CD14-positive monocyte (primary cell): ENCODE measurements around the gene PRKD3. TPM values are rescaled to one million over a fixed set of nuclear protein-coding genes. Genes with fewer than 3 reads are reported as not detected.

Source experiments
- DNase-seq, 3 donors: peaks; one replicate each; pipeline ENCODE4 v3.0.0-alpha.2; 2011 to 2022
- H2AFZ ChIP-seq: 2 replicates; pipeline ENCODE4 v1.6.0; 2012; ENCODE audit warnings: mild to moderate bottlenecking, low read depth, low read length, inconsistent platforms; ENCODE audit not compliant: insufficient read depth, poor library complexity, severe bottlenecking
- H3K27ac ChIP-seq, 2 donors: 1 replicate in 1 of 2; 2 replicates in 1 of 2; pipeline ENCODE4 v1.5.1; 2012 to 2013; ENCODE audit warnings: low read length in 2 of 2, control low read depth in 1 of 2, inconsistent platforms in 1 of 2, low read depth in 1 of 2, mild to moderate bottlenecking in 1 of 2
- H3K27me3 ChIP-seq, 2 donors: one replicate each; pipeline versions ENCODE4 v1.6.0 to v1.6.1; 2011 to 2013; ENCODE audit warnings: low read length in 2 of 2; ENCODE audit not compliant: control insufficient read depth in 2 of 2, insufficient read depth in 2 of 2
- H3K36me3 ChIP-seq, 2 donors: replicated peaks in 1 of 2; 1 replicate in 1 of 2; 2 replicates in 1 of 2; pipeline versions ENCODE4 v1.5.1 to v1.6.1; 2012 to 2013; ENCODE audit warnings: low read length in 2 of 2, control low read depth in 1 of 2, inconsistent platforms in 1 of 2, mild to moderate bottlenecking in 1 of 2; ENCODE audit not compliant: insufficient read depth in 2 of 2, control insufficient read depth in 1 of 2
- H3K4me1 ChIP-seq, 2 donors: 1 replicate in 1 of 2; 2 replicates in 1 of 2; pipeline versions ENCODE4 v1.5.1 to v1.6.1; 2012 to 2013; ENCODE audit warnings: low read length in 2 of 2, control low read depth in 1 of 2, inconsistent platforms in 1 of 2, mild to moderate bottlenecking in 1 of 2, moderate library complexity in 1 of 2; ENCODE audit not compliant: insufficient read depth in 2 of 2, control insufficient read depth in 1 of 2
- H3K4me2 ChIP-seq: replicated peaks from 2 replicates; pipeline ENCODE3; 2012; ENCODE audit warnings: low read length, moderate library complexity, mild to moderate bottlenecking; ENCODE audit not compliant: poor library complexity, severe bottlenecking; ENCODE audit errors: extremely low read depth
- H3K4me3 ChIP-seq, 3 experiments: fragments of 200-600 bp in 1 of 3; sonication (generic) in 1 of 3; replicated peaks in 1 of 3; 1 replicate in 2 of 3; 2 replicates in 1 of 3; pipeline ENCODE4 v1.5.1; 2011 to 2013; ENCODE audit warnings: low read length in 3 of 3, mild to moderate bottlenecking in 3 of 3, control low read depth in 2 of 3, low read depth in 2 of 3, inconsistent platforms in 1 of 3, moderate library complexity in 1 of 3
- H3K79me2 ChIP-seq: 2 replicates; pipeline ENCODE4 v1.6.0; 2012; ENCODE audit warnings: mild to moderate bottlenecking, control low read depth, inconsistent platforms, low read length, moderate library complexity; ENCODE audit not compliant: insufficient read depth
- H3K9ac ChIP-seq: 2 replicates; pipeline ENCODE4 v1.6.0; 2017; ENCODE audit warnings: low read length, mild to moderate bottlenecking; ENCODE audit not compliant: insufficient read depth, poor library complexity, severe bottlenecking
- H3K9me3 ChIP-seq, 2 donors: replicated peaks in 1 of 2; 1 replicate in 1 of 2; 2 replicates in 1 of 2; pipeline versions ENCODE4 v1.5.1 to v1.6.1; 2012 to 2013; ENCODE audit warnings: low read length in 2 of 2, control low read depth in 1 of 2; ENCODE audit not compliant: control insufficient read depth in 1 of 2, insufficient read depth in 1 of 2
- H4K20me1 ChIP-seq: 2 replicates; pipeline ENCODE4 v1.6.0; 2012; ENCODE audit warnings: mild to moderate bottlenecking, low read length, control low read depth, moderate library complexity; ENCODE audit not compliant: insufficient read depth
- H3K27ac Mint-ChIP-seq, 7 donors: one replicate each; pipeline ENCODE4 v1.8.0; 2020; ENCODE audit warnings: mild to moderate bottlenecking in 7 of 7, mixed read lengths in 7 of 7, moderate library complexity in 6 of 7, inconsistent platforms in 2 of 7
- H3K27me3 Mint-ChIP-seq, 3 donors: one replicate each; pipeline ENCODE4 v1.8.0; 2021 to 2022; ENCODE audit warnings: low read depth in 3 of 3, mild to moderate bottlenecking in 3 of 3, mixed read lengths in 3 of 3, moderate library complexity in 3 of 3, inconsistent platforms in 1 of 3
- H3K36me3 Mint-ChIP-seq, 2 donors: one replicate each; pipeline ENCODE4 v1.8.0; 2020; ENCODE audit warnings: mixed read lengths in 2 of 2, inconsistent platforms in 1 of 2, mild to moderate bottlenecking in 1 of 2
- H3K4me1 Mint-ChIP-seq: one replicate; pipeline ENCODE4 v1.8.0; 2020; ENCODE audit warnings: mild to moderate bottlenecking, mixed read lengths
- H3K4me3 Mint-ChIP-seq, 2 donors: one replicate each; pipeline ENCODE4 v1.8.0; 2020; ENCODE audit warnings: mild to moderate bottlenecking in 2 of 2, mixed read lengths in 2 of 2, moderate library complexity in 1 of 2
- H3K9me3 Mint-ChIP-seq, 7 donors: one replicate each; pipeline ENCODE4 v1.8.0; 2020 to 2022; ENCODE audit warnings: mixed read lengths in 7 of 7, mild to moderate bottlenecking in 6 of 7, moderate library complexity in 6 of 7, inconsistent platforms in 2 of 7
- CTCF ChIP-seq: fragments of 200-600 bp; IDR thresholded peaks from one replicate; pipeline ENCODE4 v1.8.0; 2022; ENCODE audit warnings: antibody characterized with exemption, mild to moderate bottlenecking
- WGBS: methylation state at CpG from one replicate; pipeline ENCODE4 v1.1.5; 2013; ENCODE audit warnings: missing lambda C conversion rate; ENCODE audit not compliant: insufficient coverage; 5-methylcytosine and 5-hydroxymethylcytosine counted together
- intact Hi-C, 2 donors: fragments of 100-400 bp; cut with micrococcal nuclease; formaldehyde crosslinking; loops; one replicate each; pipeline versions ENCODE4 v1.15.0 to v1.15.1; 2023
- polyA plus RNA-seq, 3 donors: library from polyadenylated mRNA; depleted of rRNA in 1 of 3; unstranded in 2 of 3; stranded (reverse) in 1 of 3; fragments of 300-500 nt in 2 of 3; fragments of >200 nt in 1 of 3; fragmentation: Illumina TruSeq in 2 of 3; gene quantifications; 1 replicate in 2 of 3; 2 replicates in 1 of 3; pipeline ENCODE4 v1.2.3, GENCODE V29; 2012 to 2021

PRKD3 gene
- polyA plus RNA-seq, 3 donors, result 14.2 to 17.5 (median 16.9) TPM

- no peak overlapping the region for H3K9ac ChIP-seq
- no peak for TF ChIP-seq CTCF
- Mint-ChIP-seq H3K27me3 (peaks cover 0 to 1% (median 0%) of the 10 kb centered on the region in 3 donors), H3K4me1 (peaks cover 14% of the 10 kb centered on the region), H3K9me3 (no peaks in the 10 kb centered on the region), H3K27ac (no peak overlapping the region), H3K36me3 (peaks cover 58 to 59% of the 10 kb centered on the region in 2 donors), H3K4me3 (no peak overlapping the region)
- intact Hi-C loops, result no loop called here
- H3K4me1 ChIP-seq, result no peaks in the 10 kb centered on the region
- no peaks in the 10 kb centered on the region for H3K79me2 ChIP-seq
- H3K4me3 ChIP-seq, result no peak overlapping the region
- no peak overlapping the region for H3K27ac ChIP-seq
- no peaks in the 10 kb centered on the region for H3K9me3 ChIP-seq
- H3K36me3 ChIP-seq, result peaks cover 64 to 87% of the 10 kb centered on the region in 2 donors
- DNase-seq, result no peak
- H3K27me3 ChIP-seq, result no peaks in the 10 kb centered on the region
- H3K4me2 ChIP-seq, result no peak overlapping the region
- no peak overlapping the region for H2AFZ ChIP-seq
- H4K20me1 ChIP-seq, result peaks cover 27% of the 10 kb centered on the region
- WGBS, result 97% methylated on average over 4 of the region's 7 CpGs
Observed at GRCh38 chr2:37367310-37367709, 42.7 kb upstream of the PRKD3 start.

- TF ChIP-seq CTCF, result no peak
- Mint-ChIP-seq H3K4me3 (no peak overlapping the region), H3K27ac (peak overlapping the region in 1 of 7 donors; percentile 33)
Observed at GRCh38 chr2:37366773-37367172, 42.1 kb upstream of the PRKD3 start.

More at GRCh38 chr2:37366773-37367172, 42.1 kb upstream of the PRKD3 start:
- Histone ChIP-seq H3K36me3 (peaks cover 62 to 87% of the 10 kb centered on the region in 2 donors), H2AFZ (no peak overlapping the region), H3K4me3 (no peak overlapping the region), H3K27me3 (no peaks in the 10 kb centered on the region), H3K79me2 (no peaks in the 10 kb centered on the region), H4K20me1 (peaks cover 32% of the 10 kb centered on the region), H3K4me2 (no peak overlapping the region), H3K27ac (no peak overlapping the region), H3K9me3 (no peaks in the 10 kb centered on the region), H3K4me1 (no peaks in the 10 kb centered on the region), H3K9ac (no peak overlapping the region)
- Mint-ChIP-seq H3K36me3 (peaks cover 58 to 59% of the 10 kb centered on the region in 2 donors), H3K4me1 (peaks cover 11% of the 10 kb centered on the region), H3K9me3 (no peaks in the 10 kb centered on the region), H3K27me3 (peaks cover 0 to 1% (median 0%) of the 10 kb centered on the region in 3 donors)
- DNase-seq, result no peak
- 44% methylated on average over 2 of the region's 4 CpGs for WGBS
- intact Hi-C loops, result no loop called here
